ENCODE data around the gene MGAT3.
"Not testable (repeated sequence)": the region's sequence is repeated elsewhere in the genome, so short reads cannot be mapped to it uniquely, and the experiment has no call there.

MGAT3 gene

DNA sequence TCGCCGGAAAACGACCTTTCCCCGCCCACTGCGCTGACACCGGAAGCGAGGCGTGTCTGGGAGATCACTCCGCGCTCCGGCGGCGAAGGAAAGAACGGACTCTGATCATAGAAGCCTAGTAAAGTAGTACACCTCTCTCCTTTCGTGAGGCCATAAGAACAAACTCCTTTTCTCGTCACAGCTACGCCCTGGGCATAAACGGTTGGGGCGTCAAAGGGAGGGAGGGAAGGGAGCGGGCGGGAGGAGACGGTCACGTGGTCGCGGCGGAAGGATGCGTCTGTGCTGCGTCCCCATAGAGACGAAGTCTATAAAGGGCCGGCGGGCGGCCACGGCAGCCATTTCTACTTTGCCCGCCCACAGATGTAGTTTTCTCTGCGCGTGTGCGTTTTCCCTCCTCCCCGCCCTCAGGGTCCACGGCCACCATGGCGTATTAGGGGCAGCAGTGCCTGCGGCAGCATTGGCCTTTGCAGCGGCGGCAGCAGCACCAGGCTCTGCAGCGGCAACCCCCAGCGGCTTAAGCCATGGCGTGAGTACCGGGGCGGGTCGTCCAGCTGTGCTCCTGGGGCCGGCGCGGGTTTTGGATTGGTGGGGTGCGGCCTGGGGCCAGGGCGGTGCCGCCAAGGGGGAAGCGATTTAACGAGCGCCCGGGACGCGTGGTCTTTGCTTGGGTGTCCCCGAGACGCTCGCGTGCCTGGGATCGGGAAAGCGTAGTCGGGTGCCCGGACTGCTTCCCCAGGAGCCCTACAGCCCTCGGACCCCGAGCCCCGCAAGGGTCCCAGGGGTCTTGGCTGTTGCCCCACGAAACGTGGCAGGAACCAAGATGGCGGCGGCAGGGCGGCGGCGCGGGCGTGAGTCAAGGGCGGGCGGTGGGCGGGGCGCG, 63.7 kb downstream of the MGAT3 start, which contains the start of gene ATF4:
Gene ATF4 (plus strand): TSS at position 337 of the 880 bp plus-strand sequence. CDS start 884 bp downstream, outside the sequence.
- POLR2A ChIA-PET, result interaction anchor here (0.6 to 2.2 kb wide), 24 partner anchors 8 to 1845 kb away, joined by 3 to 25 read pairs (median 5); partner anchors contain the start of genes CBX7, MIEF1, RPL3 and RPS19BP1
- CTCF ChIA-PET, result interaction anchor here (0.6 to 2.2 kb wide), 10 partner anchors 9 to 518 kb away, joined by 3 to 24 read pairs (median 4); partner anchors contain the start of gene MIEF1
- TF ChIP-seq, protein P1, sequence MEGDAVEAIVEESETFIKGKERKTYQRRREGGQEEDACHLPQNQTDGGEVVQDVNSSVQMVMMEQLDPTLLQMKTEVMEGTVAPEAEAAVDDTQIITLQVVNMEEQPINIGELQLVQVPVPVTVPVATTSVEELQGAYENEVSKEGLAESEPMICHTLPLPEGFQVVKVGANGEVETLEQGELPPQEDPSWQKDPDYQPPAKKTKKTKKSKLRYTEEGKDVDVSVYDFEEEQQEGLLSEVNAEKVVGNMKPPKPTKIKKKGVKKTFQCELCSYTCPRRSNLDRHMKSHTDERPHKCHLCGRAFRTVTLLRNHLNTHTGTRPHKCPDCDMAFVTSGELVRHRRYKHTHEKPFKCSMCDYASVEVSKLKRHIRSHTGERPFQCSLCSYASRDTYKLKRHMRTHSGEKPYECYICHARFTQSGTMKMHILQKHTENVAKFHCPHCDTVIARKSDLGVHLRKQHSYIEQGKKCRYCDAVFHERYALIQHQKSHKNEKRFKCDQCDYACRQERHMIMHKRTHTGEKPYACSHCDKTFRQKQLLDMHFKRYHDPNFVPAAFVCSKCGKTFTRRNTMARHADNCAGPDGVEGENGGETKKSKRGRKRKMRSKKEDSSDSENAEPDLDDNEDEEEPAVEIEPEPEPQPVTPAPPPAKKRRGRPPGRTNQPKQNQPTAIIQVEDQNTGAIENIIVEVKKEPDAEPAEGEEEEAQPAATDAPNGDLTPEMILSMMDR (IDR thresholded peaks at IDR 0.05; ENCODE audit: control extremely low read depth, extremely low read depth, low read depth, missing control alignments), result no peak
- DNase-seq (ENCODE audit: extremely low spot score), result peak; percentile 78

- POLR2A ChIA-PET, result interaction anchor here (0.6 to 2.2 kb wide), 7 partner anchors 8 to 523 kb away, joined by 3 to 16 read pairs (median 5); partner anchors contain the start of genes MIEF1 and RPS19BP1
- not testable (repeated sequence) for DNase-seq (ENCODE audit: extremely low spot score)
- CTCF ChIA-PET, result interaction anchor here (1.4 to 2.2 kb wide), 3 partner anchors 9 to 25 kb away, joined by 4 to 24 read pairs (median 5); partner anchors contain the start of gene MIEF1
Measured at GRCh38 chr22:39521106-39521885, 64.5 kb downstream of the MGAT3 start.

- CTCF ChIA-PET, result interaction anchor here (1.1 to 1.4 kb wide), 4 partner anchors 25 to 514 kb away, joined by 3 to 5 read pairs (median 4); no protein-coding TSS in a partner anchor
- DNase-seq (ENCODE audit: extremely low spot score), result not testable (repeated sequence)
- POLR2A ChIA-PET, result interaction anchor here (0.6 to 1.8 kb wide), 9 partner anchors 9 to 522 kb away, joined by 3 to 14 read pairs (median 4); partner anchors contain the start of genes RPL3 and RPS19BP1
Measured at GRCh38 chr22:39522091-39522490, 65.3 kb downstream of the MGAT3 start.

- CTCF ChIA-PET, result interaction anchor here (1.1 to 1.4 kb wide), 4 partner anchors 26 to 513 kb away, joined by 3 to 5 read pairs (median 4); no protein-coding TSS in a partner anchor
- POLR2A ChIA-PET, result interaction anchor here (0.6 to 1.8 kb wide), 12 partner anchors 10 to 1372 kb away, joined by 3 to 14 read pairs (median 4); partner anchors contain the start of genes RPL3 and RPS19BP1
- TF ChIP-seq, protein P1 (IDR thresholded peaks at IDR 0.05; ENCODE audit: control extremely low read depth, extremely low read depth, low read depth, missing control alignments), result no peak
- DNase-seq (ENCODE audit: extremely low spot score), result no peak
Measured at GRCh38 chr22:39522567-39523300, 65.9 kb downstream of the MGAT3 start.

- no peak for DNase-seq (ENCODE audit: extremely low spot score)
- TF ChIP-seq, protein P1 (IDR thresholded peaks at IDR 0.05; ENCODE audit: control extremely low read depth, extremely low read depth, low read depth, missing control alignments), result no peak
- POLR2A ChIA-PET, result interaction anchor here (0.6 to 1.7 kb wide), 7 partner anchors 28 to 823 kb away, joined by 3 to 5 read pairs (median 4); partner anchors contain the start of gene TAB1
- CTCF ChIA-PET, result interaction anchor here (1.0 to 2.0 kb wide), 7 partner anchors 10 to 523 kb away, joined by 3 to 7 read pairs (median 6); no protein-coding TSS in a partner anchor
Measured at GRCh38 chr22:39524089-39524752, 67.4 kb downstream of the MGAT3 start.

DNA sequence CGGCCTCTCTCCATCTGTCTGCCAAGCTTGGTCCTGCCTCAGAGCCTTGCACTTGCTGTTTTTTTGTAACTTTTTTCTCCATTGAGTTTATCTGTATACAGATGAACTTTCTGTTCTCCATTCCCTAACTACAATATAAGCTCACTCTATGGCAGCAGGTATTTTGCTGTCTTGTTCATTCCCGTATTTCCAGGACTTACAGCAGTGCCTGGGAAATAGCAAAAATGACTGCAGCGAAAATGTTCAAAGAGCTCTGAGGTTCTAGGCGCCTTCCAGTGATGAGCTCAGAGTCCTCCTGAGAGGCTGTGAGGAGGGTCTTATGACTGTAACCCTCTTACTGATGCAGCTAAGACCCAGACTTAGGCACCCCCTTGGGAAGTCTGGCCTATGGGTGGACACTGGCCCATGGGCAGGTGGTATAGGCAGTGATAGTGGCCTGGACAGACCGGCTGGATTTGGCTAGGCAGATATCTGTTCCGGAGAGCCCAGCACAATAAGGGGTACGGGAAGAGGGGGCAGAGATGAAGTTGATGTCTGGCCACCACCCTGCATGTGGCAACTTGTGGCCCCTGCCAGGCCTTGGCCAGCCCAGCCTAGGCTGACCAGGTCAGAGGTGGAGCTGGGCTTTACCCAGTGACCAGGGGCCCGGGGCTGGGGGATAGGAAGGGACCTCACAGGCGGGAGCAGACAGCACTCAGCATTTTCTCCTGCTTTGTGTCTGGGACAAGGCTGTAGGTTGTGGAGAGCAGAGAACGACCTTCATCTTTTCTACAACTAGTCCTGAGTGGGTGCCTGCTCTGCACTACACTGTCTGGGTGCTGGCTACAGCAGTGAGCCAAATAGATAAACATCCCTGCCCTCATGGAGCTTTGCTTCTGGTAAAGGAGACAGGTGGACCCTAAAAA, 68.2 kb downstream of the MGAT3 start:
- ChIA-PET POLR2A (interaction anchor here (0.6 to 1.7 kb wide), 8 partner anchors 11 to 519 kb away, joined by 3 to 5 read pairs (median 3); partner anchors contain the start of gene TAB1), CTCF (interaction anchor here (0.6 to 2.0 kb wide), 9 partner anchors 9 to 522 kb away, joined by 3 to 7 read pairs (median 4); no protein-coding TSS in a partner anchor)
- no peak for DNase-seq (ENCODE audit: extremely low spot score)
- TF ChIP-seq, protein P1 (IDR thresholded peaks at IDR 0.05; ENCODE audit: control extremely low read depth, extremely low read depth, low read depth, missing control alignments), result no peak
